Activated CD4-positive, alpha-beta T cell treated with anti-CD3 and anti-CD28 coated beads, Interleukin-2, amount 50 U/mL, for 16 hours (primary cell): ENCODE results near the gene GSN.
"Not testable (repeated sequence)": the region's sequence is repeated elsewhere in the genome, so short reads cannot be mapped to it uniquely, and the experiment has no call there.

Experiments used
- DNase-seq: peaks from one replicate; pipeline ENCODE4 v3.0.0-alpha.2; 2020

GSN gene

DNA sequence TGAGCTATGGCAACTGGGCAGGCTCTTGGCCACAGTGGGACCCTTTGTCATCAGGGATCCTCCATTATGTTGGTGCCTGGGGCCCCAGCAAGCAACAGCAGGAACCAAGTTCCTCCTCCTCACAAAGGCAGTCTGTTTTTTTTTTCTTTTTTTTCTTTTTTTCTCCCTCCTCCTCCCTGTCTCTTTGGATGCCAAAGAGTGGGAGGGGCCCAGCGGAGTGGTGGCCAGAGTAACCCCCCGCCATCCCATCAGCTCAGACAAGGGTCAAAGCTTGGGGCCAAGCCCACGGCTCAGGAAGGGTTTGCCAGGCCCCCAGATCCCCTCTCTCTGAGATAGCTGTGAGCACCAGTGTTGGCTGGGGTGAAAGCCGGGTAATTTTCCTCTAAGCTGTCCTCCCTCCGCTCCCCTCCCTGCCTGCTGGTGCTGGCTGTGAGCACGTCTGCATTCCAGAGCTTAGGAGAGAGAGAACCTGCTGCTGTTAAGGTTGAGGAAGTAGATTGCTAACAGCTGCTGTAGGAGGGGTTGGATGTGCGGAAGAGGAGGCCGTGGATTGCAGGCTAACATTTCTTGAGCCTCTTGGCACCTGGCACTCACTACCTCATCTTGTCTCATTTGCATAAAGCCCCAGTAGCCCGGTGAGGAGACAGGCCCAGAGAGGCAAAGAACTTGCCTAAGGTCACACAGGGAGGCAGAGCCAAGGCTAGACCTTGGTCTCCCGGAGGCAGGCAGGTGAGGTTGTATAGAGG, 21.2 kb downstream of the GSN start:
- DNase-seq: no peak

- no peak for DNase-seq
These were observed 21.9 kb downstream of the GSN start for GRCh38 chr9:121289772-121290370.

- not testable (repeated sequence) for DNase-seq
These were observed 23.6 kb downstream of the GSN start for GRCh38 chr9:121291536-121291935.

DNA sequence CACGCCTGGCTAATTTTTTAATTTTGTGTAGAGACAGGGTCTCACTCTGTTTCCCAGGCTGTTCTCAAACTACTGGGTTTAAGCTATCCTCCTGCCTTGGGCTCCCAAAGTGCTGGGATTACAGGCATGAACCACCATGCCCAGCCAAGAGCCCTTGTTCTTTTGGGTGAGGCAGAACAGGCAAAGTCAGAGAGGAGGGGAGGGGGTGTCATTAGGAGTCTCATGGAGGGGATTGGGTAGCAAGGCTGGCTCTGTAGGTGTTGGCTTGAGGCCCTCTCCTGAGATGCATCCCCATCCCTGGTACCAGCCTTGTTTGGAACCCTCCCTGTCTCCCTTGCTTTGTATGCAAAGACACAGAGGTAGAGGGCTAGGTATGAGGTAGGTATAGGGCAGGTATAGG, 24.1 kb downstream of the GSN start:
- DNase-seq: no peak

DNA sequence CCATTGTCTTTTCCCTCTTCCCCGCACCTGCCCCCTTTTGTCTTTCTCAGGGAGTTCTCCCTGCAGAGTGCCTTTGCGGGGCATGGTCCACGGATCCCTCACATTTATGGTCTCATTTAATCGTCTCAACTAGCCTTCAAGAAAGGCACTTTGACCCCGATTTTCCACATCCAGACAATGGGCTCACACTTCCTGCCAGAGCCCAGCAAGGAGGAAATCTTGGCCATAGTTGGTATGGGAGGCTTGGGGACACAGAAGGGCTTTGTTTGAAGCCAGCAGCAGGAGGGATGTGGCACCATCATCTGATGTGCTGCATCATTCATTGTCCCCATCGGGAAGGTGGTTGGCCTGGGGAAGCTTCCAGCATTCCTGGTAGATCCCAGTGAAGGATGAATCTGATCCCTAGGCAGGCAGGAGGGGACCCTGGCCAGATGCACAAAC, 24.9 kb downstream of the GSN start:
- no peak for DNase-seq

DNA sequence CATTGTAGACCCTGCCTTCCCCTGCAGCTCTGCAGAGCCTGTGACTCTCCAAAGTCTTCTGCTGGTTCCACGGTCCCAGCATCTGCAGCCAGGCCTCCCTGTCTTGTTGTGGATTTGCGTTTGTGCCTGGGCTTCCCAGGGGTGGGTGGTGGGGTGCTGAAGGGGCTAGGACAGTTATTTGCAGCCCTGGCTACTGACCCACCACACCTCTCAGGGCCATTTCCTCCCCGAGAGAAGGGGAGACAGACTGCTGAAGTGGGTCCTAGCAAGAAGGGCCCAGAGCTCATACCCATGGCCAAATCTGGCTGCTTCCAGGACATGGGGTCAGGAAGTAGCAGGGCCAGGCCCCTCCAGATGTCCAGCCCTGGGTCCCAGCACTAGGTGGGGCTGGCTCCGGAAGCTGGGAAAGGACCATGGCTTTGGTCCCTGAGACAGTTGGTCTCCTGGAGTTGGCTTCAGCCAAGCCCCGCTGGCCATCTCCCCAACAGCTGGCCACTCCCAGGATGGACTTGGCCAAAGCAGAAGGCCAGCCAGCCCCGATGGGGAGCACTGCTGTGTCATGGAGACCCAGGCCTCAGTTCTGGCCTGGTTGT, 26.3 kb downstream of the GSN start:
- no peak for DNase-seq

- DNase-seq: no peak
These were observed 27.1 kb downstream of the GSN start for GRCh38 chr9:121294866-121295661.

DNA sequence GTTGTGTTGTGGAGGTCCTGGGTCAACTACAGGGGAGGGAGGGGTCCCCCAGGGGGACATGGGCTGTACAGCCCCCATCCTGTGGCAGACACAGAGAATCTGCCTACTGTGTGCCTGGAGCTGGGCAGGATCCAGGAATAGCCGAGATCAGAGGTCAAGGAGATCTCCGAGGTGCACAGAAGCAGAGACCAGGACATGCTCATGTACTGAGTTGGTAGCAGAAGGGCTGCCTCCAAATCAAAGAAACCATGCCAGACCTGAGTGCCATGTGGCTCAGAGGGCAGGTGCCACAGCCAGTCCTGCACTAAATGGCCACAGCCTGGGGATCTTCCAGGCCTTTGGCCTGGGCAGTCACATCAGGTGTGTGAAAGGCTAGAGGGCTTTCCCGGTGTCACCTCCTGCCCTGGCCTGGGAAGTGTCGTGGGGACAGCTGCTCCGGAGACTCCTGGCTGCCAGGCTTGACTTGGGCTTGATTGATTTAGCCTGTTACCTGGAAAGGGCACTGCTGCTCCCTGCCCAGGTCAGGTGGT, 27.8 kb downstream of the GSN start:
- DNase-seq: no peak

DNA sequence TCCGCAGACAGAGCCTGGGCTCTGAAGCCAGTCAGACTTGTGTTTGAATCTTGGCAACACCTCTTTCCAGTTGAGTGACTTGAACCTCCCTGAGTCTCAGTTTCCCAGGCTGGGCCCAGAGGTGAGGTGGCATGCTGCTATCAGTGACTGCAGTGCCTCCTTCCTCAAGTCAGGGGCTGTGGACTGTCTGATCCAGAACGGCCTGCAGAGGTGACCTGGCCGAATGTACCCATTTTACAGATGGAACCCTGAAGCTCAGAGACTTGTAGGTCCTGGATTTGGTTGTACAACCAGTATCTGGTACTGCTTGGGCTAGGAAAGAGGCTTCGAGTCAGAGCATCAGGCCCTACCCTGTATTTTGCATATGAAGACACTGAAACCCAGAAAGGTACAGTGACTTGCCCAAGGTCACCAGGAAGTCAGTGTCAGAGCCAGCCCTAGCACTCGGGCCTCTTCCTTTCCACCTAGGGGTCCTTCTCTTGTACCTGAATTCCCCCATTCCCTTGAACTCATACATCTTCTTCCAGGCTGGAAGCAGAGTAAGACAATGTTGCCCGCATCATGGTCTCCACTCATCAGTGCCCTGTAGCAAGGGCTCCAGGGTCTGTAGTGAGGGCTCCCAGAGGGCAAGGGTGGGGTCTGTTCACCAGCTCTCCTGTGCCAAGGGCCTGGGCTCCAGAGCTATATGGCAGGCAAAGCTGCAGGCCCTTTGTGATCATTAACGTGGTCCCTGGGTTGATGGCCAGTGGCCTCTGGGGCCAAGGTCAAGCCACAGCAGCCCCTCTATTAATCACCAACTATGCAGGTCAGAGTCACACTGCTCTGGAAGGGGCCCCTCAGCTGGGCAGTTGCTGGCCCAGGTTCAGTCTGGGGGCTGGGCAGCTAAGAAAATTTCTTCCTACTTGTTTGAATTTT, 28.5 kb downstream of the GSN start:
- DNase-seq: no peak

GRCh38 chr9:121297389-121297788, 29.4 kb downstream of the GSN start:
- no peak for DNase-seq

DNA sequence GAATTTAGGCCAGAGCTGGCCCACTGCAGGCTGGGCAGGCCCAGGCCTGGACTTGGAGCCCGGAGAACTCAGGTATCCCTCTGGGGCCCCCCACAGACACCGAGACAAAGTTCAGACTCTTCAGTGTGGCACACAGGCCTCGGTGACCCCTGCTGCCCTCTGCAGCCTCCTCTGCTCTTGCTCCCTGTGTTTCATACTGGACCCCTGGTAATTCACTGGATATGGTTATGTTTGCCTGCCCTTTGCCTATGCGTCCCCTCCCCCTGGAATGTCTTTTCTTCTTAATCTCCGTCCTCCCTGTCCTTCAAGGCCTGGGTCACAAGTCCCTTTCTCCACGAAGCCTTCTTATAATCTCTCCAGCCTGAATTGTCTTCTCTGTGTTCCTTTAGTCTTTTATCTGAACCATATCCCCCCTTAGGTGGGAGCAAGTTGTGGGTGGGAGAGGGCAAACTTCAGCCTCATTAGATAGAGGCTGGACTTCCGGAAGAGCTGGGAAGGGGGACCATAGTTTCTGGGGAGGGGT, 30.1 kb downstream of the GSN start:
- DNase-seq: no peak

DNA sequence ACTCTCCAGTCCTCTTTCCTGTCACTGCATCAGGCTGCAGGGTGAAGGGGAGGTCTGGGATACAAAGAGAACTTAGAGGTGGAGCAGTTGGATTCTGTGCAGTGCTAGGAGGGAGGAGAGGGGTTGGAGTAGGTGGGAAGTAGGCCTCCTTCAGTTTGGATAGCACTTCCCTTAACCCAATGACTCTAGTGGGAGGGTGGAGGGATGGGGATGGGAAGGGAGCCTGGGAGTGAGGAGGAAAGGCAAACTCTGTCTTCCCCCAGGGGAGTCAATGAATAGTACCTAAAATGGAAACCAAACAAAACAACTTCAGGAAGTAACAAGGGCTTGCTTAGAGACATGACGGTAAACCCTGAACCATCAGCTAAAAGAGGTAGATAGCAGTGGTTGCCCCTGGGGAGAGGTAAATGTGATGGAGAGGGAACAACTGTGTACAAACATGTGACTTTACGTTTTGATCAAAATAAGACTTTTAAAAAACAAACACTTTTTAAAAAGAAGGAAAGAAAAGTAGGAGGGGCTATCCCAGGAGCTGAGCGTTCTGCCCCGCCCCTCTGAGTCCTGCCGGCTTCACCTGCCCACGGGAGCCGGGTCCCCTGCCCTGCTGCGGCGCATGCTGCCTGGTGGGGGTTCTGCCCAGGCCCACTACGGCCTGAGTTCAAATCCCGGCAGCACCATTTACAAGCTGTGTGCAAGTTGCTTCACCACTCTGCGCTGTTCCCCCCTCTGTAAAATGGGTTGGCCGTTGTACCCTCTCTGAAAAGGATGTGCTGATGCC, 30.9 kb downstream of the GSN start:
- no peak for DNase-seq

DNA sequence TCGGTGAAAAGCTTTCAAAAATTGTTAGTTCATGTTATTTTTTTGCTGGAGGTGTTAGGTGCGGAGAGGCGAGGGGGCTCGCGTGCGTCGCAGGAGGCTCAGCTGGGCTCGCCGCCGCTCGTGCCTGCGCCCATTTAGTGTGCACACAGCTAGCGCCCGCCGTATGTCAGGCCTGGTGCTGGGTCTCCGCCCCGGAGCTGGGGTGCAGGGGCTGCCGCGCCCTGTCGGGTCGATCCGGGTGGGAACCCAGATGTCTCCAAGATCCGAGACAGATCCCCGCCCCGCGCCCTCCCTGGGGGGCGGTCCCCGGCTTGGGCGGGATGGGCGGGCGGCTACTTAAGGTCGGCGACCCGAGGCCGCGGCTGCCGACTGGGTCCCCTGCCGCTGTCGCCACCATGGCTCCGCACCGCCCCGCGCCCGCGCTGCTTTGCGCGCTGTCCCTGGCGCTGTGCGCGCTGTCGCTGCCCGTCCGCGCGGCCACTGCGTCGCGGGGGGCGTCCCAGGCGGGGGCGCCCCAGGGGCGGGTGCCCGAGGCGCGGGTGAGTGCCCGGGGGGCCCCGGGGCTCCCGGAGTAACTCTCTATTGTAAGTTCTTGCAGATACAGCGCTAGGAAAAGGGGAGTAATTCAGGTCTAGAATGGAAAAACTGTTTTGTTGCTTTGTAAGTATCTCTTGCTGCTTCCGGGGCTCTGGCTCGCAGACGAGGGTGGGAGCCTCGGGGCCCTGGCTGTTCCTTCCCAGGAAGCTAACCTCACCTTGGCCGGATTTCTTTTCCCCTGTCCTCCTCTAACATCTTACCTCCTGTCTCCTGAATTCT, 31.7 kb downstream of the GSN start:
- no peak for DNase-seq

DNA sequence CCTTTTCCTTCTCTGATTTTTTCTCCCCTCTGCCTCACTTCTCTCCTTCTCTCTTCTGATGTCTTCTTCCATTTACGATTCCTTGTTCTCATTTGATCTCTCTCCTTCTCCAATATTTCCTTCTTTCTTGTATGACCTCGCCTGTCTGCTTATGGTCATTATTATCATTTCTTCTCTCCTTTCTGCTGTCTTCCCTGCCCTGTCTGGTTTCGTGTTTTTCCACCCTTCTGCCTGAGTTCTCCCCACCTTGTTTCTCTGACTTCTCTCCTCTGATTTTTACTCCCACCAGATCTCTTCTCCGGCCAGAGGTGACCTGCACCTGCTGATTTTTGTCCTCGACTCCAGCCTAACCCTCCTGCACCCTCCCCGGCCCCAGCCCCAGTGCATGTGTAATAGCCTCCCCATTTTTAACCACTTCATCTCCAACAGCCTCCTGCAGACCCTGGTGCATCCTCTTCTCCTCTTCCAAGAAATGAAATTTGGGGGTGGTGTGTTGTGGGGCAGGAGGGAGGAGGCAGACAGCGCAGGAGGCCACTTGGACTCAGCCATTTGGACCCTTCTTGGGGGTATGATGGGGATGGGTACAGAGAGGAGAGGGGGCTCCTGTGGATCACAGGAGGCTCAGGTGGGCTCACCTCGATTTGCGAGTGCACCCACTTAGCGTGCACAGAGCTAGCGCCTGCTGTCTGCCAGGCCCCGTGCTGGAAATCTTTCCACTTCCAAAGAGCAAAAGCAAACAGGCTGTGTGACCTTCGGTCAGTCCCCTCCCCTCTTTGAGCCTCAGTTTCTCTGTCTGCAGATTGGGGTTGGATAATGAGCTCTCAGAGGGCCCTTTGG, 32.5 kb downstream of the GSN start:
- DNase-seq: no peak

GRCh38 chr9:121301881-121302286, 33.9 kb downstream of the GSN start:
- DNase-seq: no peak

- no peak for DNase-seq
These were observed 34.4 kb downstream of the GSN start for GRCh38 chr9:121302341-121302740.

DNA sequence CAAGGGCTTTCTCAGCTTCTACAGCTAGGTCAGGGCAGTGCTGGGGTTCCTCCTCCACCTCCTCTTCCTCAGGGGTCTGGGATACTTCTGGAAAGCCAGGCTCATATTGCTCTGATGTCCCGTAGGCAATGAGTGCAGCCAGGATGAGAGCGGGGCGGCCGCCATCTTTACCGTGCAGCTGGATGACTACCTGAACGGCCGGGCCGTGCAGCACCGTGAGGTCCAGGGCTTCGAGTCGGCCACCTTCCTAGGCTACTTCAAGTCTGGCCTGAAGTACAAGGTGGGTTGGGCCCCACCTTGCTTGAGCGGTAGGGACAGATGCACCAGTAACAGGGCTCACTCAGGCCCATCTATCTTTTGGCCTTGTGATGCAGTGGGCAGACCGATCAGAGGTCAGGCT, 34.8 kb downstream of the GSN start:
- no peak for DNase-seq

DNA sequence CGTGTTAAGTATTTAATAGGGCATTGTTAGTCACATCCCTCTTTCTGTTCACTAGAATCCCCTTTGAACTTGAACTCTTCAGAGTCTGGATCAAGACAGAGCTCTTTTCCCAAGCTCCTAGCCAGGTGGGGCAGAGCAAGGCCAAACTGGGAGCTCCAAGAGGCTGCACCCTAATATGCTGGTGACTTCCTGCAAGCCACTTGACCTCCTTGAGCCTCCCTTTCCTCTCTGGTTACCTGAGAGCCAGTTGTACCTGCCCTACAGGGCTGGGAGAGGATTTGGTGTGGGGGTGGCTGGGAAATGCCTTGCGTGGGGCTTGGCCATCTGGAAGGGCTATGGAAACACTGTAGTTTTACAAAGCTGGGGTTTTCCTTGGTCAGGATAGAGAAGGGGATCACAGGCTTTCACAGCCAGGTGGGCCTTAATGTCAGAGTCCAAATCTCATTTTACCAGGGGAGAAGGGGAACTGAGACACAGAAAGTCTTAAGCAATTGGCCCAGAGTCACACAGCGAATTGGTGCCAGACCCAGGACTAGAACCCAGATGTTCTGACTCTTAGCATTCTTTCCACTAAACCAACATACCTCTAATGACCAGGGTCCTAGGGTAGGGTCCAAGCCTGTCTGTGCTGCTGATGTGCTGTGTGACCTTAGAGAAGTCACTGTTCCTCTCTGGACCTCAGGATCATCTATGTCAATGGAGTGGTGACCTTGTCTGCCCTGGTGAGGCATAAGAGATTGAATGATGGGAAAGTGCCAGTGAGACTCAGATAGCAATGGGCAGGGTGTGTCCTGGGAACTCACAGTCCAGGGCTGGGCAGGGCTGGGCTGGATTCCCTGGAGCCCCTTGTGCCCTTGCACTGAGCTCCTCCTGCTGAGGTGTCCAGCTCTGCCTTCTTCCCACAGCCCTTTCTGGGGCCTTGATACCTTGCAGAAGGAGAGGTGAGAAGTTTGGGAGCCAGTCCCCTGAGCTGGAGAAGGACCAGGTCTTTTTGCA, 35.8 kb downstream of the GSN start:
- DNase-seq: no peak
